H1 (cell line): ENCODE results near the gene KLHL41.

Experiments
- BCL11A ChIP-seq, 2 experiments: IDR thresholded peaks; one replicate each; pipeline ENCODE4 v1.6.1; 2011; ENCODE audit warnings: low read depth in 2 of 2, low read length in 2 of 2, mild to moderate bottlenecking in 2 of 2
- CEBPB ChIP-seq: IDR thresholded peaks from 2 replicates; pipeline ENCODE4 v1.6.1; 2012; ENCODE audit warnings: low read depth, low read length
- EZH2 ChIP-seq: fragments of 200-600 bp; sonication (generic); IDR thresholded peaks from 2 replicates; pipeline ENCODE4 v1.7.1; 2012; ENCODE audit warnings: low read depth, mild to moderate bottlenecking, moderate library complexity, low read length, inconsistent platforms; ENCODE audit not compliant: severe bottlenecking
- JUN ChIP-seq: IDR thresholded peaks from 2 replicates; pipeline ENCODE4 v1.6.1; 2011; ENCODE audit warnings: low read depth, mild to moderate bottlenecking, improper control_type of control experiment, low read length
- MAFK ChIP-seq: IDR thresholded peaks from 2 replicates; pipeline ENCODE4 v1.6.1; 2012; ENCODE audit warnings: low read depth, mild to moderate bottlenecking, improper control_type of control experiment, low read length
- POLR2AphosphoS5 ChIP-seq: IDR thresholded peaks from 2 replicates; pipeline ENCODE4 v1.6.1; 2011; ENCODE audit warnings: low read depth, low read length
- SIX5 ChIP-seq: IDR thresholded peaks from 2 replicates; pipeline ENCODE4 v1.6.1; 2011; ENCODE audit warnings: mild to moderate bottlenecking, low read depth, low read length
- TAF7 ChIP-seq: optimal IDR thresholded peaks from 2 replicates; pipeline ENCODE3; 2011; ENCODE audit warnings: low read depth, mild to moderate bottlenecking, inconsistent platforms, low read length, moderate library complexity, borderline replicate concordance
- TCF12 ChIP-seq: IDR thresholded peaks from 2 replicates; pipeline ENCODE4 v1.6.1; 2011; ENCODE audit warnings: low read depth, mild to moderate bottlenecking, low read length
- YY1 ChIP-seq: IDR thresholded peaks from 2 replicates; pipeline ENCODE4 v1.6.1; 2011; ENCODE audit warnings: low read depth, mild to moderate bottlenecking, low read length
- TF ChIP-seq, protein P1 (sequence below), 3 experiments: IDR thresholded peaks; 1 replicate in 2 of 3; 2 replicates in 1 of 3; pipeline versions ENCODE4 v1.5.1 to v1.6.1; 2011; ENCODE audit warnings: low read length in 3 of 3, mild to moderate bottlenecking in 3 of 3, inconsistent platforms in 2 of 3, low read depth in 1 of 3, moderate library complexity in 1 of 3; ENCODE audit not compliant: insufficient read depth in 1 of 3; ENCODE audit errors: control extremely low read depth in 1 of 3
- TF ChIP-seq, protein P2 (sequence below): IDR thresholded peaks from 2 replicates; pipeline ENCODE4 v1.6.1; 2011; ENCODE audit warnings: low read length, improper control_type of control experiment

DNA sequence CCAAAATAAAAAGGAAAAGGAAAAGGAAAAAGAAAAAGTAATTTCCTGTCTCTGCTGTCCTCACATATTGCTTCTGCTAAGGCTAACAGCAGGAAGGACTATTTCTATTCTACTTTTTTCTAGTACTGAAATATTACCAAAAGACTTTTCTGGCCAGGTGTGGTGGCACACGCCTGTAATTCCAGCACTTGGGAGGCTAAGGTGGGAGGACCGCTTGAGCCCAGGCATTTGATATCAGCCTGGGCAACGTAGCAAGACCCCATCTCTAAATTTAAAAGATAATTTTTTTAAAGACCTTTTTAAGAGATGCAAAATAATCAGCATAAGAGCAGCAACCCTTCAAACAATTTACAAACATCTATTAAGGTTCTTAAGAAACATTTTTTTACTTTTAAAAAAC, 32.9 kb downstream of the KLHL41 start:
- TF ChIP-seq EZH2 (no peak), TCF12 (no peak), MAFK (no peak), TAF7 (no peak), CEBPB (no peak), SIX5 (no peak), BCL11A (IDR thresholded peaks at IDR 0.05; ENCODE audit: low read depth in 2 of 2, low read length in 2 of 2) (no peak), YY1 (no peak), POLR2AphosphoS5 (no peak), JUN (no peak)
- TF ChIP-seq, protein P1, sequence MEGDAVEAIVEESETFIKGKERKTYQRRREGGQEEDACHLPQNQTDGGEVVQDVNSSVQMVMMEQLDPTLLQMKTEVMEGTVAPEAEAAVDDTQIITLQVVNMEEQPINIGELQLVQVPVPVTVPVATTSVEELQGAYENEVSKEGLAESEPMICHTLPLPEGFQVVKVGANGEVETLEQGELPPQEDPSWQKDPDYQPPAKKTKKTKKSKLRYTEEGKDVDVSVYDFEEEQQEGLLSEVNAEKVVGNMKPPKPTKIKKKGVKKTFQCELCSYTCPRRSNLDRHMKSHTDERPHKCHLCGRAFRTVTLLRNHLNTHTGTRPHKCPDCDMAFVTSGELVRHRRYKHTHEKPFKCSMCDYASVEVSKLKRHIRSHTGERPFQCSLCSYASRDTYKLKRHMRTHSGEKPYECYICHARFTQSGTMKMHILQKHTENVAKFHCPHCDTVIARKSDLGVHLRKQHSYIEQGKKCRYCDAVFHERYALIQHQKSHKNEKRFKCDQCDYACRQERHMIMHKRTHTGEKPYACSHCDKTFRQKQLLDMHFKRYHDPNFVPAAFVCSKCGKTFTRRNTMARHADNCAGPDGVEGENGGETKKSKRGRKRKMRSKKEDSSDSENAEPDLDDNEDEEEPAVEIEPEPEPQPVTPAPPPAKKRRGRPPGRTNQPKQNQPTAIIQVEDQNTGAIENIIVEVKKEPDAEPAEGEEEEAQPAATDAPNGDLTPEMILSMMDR (IDR thresholded peaks at IDR 0.05; ENCODE audit: control extremely low read depth in 1 of 3, insufficient read depth in 1 of 3, low read depth in 1 of 3, low read length in 3 of 3): no peak
- TF ChIP-seq, protein P2, sequence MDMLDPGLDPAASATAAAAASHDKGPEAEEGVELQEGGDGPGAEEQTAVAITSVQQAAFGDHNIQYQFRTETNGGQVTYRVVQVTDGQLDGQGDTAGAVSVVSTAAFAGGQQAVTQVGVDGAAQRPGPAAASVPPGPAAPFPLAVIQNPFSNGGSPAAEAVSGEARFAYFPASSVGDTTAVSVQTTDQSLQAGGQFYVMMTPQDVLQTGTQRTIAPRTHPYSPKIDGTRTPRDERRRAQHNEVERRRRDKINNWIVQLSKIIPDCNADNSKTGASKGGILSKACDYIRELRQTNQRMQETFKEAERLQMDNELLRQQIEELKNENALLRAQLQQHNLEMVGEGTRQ: no peak
